Measurements from ENCODE around the gene PIGL. TPM values are rescaled to one million over a fixed set of nuclear protein-coding genes. Genes with fewer than 3 reads are reported as not detected.
"Not testable (repeated sequence)": the region's sequence is repeated elsewhere in the genome, so short reads cannot be mapped to it uniquely, and the experiment has no call there.

PIGL gene
- total RNA-seq, 1 donor from 2014 or later = 9.2 TPM

DNA sequence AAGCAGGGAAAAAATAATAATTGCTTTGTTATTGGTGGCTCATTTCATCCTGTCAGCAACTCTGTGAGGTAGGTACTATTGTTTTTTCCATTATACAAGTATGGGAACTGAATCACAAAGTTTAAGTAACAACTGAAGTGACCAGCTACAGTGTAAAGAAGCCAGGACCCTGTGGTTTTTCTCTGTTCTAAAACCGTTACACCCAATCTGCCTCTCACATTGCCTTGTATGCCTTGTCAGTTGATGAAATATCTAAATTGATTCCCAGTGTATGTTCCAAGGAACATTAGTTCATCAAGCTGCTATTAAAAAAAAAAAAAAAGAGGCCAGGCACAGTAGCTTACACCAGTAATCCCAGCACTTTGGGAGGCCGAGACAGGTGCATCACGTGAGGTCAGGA is 5.4 kb downstream of the PIGL start:
- DNase-seq = no peak

DNA sequence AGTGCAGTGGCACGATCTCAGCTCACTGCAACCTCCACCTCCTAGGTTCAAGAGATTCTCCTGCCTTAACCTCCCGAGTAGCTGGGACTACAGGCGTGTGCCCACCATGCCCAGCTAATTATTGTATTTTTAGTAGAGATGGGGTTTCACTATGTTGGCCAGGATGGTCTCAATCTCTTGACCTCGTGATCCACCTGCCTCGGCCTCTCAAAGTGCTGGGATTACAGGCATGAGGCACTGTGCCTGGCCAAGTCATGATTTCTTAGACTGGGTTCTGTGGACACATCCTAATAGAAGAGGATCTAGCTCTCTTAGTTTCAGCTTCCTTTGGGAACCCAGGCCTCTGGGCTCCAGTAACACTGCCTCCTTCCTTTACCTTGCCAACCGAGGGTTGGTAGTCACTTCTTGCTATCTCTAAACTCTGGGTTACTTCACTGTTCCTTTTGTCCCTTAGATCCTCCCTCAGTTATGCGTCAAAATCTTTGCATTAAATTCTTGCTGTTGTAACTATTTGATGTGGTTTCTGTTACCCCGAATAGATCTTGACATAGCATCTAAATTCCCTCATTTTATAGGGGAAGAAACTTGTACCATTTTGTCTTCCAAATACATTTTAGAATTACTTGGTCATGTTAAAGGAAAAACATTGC is 13.0 kb downstream of the PIGL start:
- not testable (repeated sequence) for DNase-seq

DNA sequence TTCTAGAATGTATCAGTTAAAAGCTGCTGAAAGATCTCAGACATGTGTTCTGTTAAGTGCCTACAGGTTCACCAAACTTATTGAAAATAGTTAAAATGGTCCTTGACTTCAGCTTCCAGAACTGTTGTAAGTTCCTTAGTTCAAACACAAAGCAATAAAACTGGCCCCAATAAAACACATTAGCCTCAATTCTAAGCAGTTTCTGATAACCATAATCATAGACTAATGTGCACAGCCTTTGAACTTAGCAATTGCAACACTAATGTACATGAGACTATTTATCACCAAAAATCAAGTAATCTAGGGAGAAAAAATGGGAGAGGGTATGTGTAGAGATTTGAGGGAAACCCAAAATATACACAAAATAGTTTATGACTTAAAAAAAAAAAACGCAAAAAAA is 15.4 kb downstream of the PIGL start:
- DNase-seq = no peak

DNA sequence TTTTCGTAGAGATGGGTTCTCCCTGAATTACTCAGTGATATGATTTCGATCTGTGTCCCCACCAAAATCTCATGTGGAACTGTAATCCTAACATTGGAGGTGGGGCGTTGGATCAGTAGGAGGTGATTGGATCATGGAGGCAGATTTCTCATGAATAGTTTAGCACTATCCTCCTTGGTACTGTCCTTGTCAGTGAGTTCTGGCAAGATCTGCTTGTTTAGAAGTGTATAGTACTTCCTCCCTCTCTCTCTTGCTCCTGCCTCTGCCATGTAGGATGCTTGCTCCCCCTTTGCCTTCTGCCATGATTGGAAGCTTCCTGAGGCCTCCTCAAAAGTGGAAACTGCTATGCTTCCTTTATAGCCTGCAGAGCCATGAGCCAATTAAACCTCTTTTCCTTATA is 22.9 kb downstream of the PIGL start:
- no peak for DNase-seq

DNA sequence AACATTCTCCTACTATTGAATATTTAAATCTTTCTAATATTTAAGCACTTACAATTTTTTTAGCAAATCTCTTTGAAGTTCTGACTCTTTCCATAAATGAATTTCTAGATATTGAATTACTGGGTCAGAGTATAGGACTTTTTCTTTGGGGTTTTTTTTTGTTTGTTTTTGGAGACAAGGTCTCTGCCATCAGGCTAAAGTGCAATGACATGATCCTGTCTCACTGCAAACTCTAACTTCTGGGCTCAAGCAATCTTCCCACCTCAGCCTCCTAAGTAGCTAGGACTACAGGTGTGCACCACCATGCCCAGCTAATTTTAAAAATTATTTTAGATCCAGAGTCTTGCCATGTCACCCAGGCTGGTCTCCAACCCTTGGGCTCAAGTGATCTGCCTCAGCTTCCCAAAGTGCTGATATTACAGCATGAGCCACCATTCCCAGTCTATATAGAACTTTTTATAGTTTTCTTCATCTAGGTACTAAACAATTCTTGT is 24.9 kb downstream of the PIGL start:
- no peak for DNase-seq

DNA sequence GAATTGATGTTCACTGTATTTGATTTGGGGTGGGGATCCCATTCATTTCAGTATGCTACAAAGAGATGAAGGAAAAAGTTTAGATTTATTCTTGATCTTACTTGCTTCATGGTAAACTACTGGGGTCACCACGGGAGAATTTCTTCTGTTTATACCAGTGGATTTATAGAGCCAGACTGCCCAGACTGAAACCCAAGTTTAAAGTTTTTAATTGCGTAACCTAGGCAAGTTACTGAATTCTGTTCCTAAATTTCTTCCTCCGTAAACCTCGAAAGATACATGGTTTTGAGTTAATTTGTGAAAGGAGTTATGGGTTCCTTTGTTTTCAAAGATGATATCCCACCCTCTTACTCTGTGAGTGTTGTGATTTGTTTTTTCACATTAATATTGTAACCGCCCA is 26.4 kb downstream of the PIGL start:
- DNase-seq = no peak

DNA sequence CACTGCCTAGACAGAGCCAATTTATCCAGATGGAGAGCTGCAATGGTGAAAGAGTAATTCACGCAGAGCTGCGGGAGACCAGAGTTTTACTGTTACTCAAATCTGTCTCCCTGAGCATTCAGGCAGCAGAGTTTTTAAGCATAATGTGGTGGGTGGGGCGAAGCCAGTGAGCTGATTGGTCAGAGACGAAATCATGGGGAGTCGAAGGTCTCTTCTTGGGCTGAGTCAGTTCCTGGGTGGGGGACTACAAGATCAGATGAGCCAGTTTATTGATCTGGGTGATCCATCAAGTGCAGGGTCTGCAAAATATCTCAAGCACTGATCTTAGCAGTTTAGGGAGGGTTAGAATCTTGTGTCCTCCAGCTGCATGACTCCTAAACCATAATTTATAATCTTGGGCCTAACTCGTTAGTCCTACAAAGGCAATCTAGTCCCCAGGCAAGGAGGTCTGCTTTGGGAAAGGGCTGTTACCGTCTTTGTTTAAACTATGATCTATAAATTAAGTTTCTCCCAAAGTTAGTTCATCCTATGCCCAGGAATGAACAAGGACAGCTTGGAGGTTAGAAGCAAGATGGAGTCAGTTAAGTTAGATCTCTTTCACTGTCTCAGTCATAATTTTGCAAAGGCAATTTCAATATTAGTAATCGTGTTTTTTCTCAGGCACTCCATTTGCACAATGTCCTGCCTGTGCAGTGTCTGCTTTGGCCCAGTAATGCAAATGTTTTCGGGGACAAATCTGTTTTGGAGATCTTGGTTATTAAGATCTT is 27.0 kb downstream of the PIGL start:
- no peak for DNase-seq

DNA sequence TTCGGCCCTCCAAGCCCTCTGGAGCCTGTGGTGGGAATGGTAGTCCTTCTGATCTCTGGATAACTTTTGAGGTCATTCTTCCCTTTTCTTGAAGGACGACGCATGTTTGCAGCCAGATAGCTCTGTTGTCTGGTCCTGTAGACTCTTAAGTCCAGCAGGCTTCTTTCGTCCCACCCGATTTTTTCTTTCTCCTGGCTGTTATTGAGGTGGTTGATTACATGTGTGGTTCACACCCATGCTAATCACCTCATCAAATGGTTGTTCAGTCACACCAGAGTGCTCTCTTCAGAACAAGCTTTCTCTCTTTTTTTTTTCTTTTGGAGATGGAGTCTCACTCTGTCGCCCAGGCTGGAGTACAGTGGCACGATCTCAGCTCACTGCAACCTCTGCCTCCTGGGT is 30.6 kb downstream of the PIGL start:
- no peak for DNase-seq

DNA sequence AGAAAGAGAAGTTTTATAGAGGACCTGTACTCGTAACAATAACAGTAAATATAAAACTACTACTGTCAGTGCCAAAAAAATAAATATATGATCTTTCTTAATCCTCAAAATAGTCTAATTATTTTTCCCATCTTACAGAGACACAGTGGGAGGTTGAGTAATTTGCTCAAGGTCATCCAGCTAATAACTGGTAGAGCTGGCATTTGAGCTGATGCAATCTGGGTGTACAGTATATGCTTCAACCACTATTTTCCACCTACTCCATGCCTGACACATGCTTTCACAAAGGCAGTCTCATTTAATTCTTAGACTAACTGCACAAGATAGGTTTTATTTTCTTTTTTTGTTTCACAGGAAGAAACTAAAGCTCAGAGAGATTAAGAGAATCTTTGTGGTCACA is 33.6 kb downstream of the PIGL start:
- no peak for DNase-seq

DNA sequence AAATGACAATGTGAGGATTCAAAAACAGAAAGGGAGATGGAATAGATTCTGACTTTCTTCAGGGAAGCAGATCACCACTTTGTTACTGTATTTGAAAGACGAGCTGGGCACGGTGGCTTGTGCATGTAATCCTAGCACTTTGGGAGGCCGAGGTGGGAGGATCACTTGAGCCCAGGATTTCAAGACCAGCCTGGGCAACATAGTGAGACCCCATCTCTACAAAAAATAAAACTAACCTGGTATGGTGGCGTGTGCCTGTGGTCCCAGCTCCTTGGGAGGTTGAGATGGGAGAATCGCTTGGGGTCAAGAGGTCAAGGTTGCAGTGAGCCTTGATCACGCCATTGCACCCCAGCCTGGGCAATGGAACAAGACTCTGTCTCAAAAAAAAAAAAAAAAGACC is 34.0 kb downstream of the PIGL start:
- DNase-seq = no peak

DNA sequence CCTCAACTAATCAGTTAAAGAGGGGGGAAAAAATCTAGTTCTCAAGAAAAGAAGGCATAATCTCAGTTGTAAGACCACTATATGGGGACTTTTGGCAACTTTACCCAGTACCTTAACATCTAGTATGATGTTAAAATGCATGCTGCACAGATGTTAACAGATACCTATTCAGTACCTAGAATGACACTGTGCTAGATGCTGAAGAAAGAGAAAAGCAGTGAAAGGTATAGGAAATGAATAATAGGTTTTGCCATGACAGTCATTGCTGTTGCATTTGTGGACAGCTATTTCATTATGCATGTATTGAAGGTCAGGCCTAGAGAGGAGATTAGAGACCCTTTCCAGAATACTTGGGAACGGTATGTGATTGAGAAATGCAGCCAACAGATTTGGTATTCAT is 34.5 kb downstream of the PIGL start:
- no peak for DNase-seq

DNA sequence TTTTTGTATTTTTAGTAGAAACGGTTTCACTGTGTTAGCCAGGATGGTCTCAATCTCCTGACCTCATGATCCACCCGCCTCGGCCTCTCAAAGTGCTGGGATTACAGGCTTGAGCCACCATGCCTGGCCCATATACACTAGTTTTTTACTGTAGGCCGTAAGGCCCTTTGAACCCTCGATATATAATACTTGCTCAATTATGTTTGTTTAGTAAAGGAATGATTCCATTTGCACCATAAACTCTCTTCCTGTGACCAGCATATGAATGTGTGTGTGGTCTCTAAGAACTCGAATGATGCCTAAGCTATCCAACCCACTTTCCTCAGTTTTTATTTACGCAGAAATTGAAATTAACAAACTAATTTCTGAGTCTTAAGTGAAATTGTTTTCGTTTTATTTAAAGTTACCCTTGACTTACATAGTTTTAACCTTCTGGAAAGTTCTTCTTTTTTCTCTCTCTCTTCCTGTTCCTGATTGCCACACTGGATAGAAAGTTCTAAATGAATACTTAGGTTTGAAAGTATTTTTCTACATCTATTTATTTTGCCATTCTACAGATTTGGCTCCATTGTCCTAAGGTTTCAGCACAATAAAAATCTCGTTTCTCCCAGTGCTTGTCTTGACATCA is 37.9 kb downstream of the PIGL start:
- no peak for DNase-seq

DNA sequence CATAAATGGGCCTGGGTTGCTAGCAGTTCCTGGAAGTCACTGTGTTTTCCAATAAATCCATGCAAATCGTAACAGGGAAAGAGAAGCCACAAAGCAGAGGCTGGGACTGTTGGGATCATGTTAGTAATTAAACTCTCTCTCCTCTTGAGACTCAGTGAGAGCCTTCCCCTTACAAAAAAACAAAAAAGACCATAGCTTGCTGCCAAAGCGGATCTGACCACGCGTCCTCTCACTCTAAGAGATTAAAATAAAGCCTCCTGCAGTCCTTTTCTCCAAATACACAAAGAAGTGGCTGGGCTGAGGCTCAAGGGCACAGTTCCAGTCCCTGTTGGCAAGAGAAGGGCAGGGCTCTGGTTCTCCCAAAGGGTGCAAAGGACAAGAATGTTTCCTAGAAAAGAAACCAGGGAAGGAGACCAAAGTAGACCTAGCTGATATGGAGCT is 38.5 kb downstream of the PIGL start:
- DNase-seq = no peak

DNA sequence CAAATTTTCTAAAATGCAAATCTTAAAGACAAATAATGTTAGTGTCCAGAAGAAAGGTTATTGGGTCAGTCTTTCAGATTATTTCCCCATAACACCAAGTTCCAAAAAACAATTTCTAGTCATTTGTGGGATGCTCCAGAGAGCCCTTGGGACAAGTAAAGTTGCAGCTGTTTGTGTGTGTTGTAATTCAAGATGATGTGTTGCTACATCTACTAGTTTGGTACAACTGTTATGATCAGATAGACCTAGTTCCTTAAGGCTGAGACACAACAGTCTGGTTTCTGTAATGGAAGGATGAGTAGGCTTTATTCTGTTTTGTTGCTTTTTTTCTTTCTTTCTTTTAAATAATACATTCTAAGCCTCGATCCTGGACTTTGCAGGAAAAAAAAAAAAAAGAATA is 41.9 kb downstream of the PIGL start:
- DNase-seq = no peak

DNA sequence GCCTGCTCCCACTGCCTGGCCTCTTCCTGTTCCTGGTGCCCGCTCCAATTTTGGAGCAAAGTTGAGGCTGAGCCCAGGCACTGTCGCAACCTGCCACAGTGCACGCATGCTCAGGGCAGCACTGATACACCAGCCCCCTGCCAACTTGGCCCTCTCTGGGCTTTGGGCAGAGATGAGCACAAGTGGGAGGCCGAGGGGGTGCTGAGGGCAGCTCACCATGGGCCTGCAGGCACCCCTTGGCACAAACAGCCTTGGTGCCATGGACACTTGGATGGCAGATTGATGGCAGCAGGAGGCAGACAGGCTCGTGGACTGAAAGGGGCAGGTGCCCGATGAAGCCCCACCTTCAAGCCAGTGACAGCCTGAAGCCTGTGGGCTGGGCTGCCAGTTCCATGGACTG is 42.9 kb downstream of the PIGL start:
- DNase-seq = no peak

DNA sequence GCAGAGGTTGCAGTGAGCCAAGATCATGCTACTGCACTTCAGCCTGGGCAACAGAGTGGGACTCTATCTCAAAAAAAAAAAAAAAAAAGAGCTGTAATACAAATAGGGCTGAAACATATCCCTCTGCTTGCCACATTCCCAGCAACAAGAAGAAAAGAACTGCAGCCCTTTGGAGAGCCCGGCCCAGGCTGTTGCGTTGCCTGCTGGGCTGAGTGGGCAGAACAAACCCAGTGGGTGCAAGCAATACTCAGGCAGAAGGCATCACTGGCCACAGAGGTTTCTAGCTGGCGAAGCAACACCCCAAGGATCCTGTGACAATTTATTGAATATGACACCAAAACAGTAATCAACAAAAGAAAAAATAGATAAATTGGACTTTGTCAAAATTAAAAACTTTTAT is 44.0 kb downstream of the PIGL start:
- no peak for DNase-seq

DNA sequence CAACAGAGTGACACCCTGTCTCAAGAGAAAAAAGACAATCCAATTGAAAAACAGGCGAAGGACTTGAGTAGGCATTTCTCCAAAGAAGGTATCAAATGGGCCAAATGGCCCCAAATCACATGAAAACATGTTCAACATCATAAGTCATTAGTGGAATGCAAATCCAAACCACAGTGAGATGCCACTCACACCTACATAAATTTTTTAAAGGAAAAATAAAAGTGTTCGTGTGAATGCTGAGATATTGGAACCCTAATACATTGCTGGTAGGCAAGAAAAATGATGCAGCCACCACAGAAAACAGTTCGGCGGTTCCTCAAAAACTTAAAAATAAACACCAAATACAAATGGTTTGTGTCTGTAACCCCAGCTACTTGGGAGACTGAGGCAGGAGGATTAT is 45.2 kb downstream of the PIGL start:
- DNase-seq = no peak

DNA sequence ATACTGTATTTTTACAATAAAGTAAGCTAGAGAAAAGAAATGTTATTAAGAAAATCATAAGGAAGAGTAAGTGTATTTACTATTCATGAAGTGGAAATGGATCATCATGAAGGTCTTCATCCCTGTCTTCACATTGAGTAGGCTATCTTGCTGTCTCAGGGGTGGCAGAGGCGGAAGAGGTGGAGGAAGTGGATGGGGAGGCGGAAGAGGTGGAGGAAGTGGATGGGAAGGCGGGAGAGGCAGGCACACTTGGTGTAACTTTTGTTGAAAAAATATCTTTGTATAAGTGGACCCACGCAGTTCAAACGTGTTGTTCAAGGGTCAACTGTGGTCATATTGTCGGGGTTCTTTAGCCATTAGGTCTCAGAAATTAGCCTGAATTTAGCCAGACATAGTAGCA is 50.2 kb downstream of the PIGL start:
- DNase-seq = no peak

DNA sequence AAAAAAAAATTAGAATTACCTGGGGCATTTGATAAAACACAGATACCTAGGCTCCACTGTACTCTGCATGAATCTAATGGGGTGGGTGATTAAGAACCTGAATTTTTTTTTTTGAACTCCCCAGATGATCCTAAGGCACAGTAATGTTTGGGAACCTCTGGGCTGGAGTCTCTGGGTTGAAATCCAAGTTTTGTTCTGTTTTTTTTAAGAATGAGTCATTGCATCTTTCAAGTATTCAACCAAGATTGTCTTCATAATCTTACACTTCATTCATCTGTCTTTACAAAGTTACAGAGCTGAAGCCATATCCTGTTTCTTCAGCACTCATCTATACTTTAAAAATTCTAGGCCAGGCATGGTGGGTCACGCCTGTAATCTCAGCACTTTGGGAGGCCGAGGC is 52.6 kb downstream of the PIGL start:
- no peak for DNase-seq

DNA sequence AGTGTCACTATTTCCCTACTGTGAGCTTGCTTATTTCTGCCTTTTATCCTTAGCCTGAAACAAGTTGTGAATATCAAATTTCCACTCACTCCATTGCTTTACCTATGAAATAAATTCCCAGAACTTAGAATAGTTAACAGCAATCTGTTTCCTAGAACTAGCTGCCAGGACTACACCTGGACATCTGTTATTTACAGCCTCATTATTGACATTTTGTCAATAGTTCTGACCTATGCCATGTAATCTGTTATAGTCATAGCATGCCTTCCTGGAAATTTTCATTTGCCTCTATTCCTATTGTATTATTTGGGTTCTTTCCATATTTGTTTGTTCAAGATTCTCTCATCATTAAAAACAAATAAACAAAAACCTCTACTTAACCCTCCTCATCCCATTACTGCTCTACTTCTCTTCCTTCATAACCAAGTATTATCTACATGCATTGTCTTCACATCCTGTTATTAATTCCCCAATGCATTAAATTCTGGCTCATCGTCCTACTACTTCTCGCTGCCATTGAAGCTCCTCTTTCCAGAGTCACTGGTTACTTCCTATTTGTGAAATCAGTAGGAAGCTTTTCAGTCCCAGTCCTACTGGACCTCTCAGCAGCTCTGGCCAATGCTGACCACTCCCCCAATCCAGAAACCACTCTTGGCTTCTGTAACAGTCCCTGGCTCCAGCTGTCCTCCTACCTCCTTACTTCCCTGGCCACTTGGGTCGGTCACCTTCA is 55.3 kb downstream of the PIGL start:
- DNase-seq = peak; percentile 19

DNA sequence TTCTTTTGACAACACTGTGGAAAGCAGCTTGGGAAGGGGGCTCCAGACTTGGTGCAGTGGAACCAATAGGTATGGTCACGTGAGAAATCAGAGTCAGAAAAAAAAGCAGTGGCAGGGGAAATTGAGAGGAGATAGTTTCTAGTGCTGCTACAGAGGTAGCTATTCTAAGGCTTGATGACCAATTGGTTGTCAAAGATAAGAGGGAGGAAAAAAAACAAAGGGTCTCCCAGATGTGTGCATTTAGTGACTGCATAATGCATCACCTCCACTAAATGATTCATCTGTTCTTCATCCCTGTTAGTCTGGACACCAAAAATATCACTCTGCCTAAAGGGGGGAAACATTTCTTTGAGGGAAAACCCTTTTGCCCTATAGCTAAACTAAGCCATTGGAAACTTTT is 56.5 kb downstream of the PIGL start:
- peak; percentile 13 for DNase-seq

DNA sequence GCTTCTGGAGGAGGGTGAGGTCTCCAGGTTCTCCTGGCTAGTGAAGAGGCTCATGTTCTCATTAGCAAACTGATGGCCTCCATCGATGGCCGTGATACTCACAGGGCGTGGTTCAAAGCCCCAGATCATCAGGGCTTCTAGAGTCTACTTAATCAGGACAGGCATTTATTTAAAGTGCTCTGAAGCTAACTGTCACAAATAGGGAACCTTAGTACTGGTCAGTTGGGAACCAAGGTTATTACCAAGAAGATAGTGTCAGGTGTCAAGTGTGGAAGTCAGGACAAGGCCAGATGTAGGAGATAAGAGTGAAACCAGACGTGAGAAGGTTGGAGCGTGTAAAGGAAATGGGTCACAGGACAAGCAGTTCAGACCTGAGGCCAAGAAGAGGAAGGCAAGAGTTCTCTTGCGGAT is 56.9 kb downstream of the PIGL start:
- DNase-seq = peak; percentile 13

DNA sequence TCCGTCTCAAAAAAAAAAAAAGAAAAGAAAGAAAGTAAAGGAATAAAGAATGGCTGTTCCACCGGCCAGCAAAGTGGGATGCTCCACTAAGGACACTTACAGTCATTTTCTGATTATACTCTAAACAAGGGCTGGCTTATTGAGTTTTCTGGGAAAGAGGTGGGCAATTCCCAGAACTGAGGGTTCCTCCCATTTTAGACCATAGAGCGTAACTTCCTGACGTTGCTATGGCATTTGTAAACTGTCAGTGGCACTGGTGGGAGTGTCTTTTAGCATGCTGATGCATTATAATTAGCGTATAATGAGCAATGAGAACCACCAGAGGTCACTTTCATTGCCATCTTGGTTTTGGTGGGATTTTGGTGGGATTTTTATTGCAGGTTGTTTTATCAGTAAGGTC is 58.0 kb downstream of the PIGL start:
- no peak for DNase-seq

Data from dermis blood vessel endothelial cell (primary cell).